Measurements from ENCODE around the gene CWC25. TPM values are rescaled to one million over a fixed set of nuclear protein-coding genes. Genes with fewer than 3 reads are reported as not detected.
A peak's percentile ranks its signal among the peaks of the same experiment; 100 is the strongest.

CWC25 gene
- 10 to 100 TPM; 12.6 to 61.1 (median 32.6) TPM for polyA plus RNA-seq
- long read RNA-seq, donor 1, result 0 reads
- long read RNA-seq, donor 2, result 0 reads
- long read RNA-seq, donor 3, partial matches to known transcripts, result 0 of 2 reads
- long read RNA-seq, donor 3, other reads (novel, unspliced or antisense), result 0 of 2 reads
- long read RNA-seq, donor 4, result 0 reads
- long read RNA-seq, donor 5, partial matches to known transcripts, result 0 of 1 reads
- long read RNA-seq, donor 5, other reads (novel, unspliced or antisense), result 0 of 1 reads
- long read RNA-seq, donor 6, partial matches to known transcripts, result 0 of 1 reads
- long read RNA-seq, donor 6, other reads (novel, unspliced or antisense), result 0 of 1 reads
- long read RNA-seq, donor 7, partial matches to known transcripts, result 0 of 5 reads
- long read RNA-seq, donor 7, other reads (novel, unspliced or antisense), result 0 of 5 reads
- long read RNA-seq, donor 8, result 0 reads
- long read RNA-seq, donor 9, result 0 reads
- long read RNA-seq, donor 10, partial matches to known transcripts, result 0 of 1 reads
- long read RNA-seq, donor 10, other reads (novel, unspliced or antisense), result 0 of 1 reads

- peak within 1 kb of the TSS; percentile 94 to 99 (median 95) for H3K27ac ChIP-seq (ENCODE audit: low read depth in 1 of 3, low read length in 2 of 3)
- peaks cover 0 to 9% (median 3%) of the 10 kb centered on the region in 3 donors for H3K4me1 ChIP-seq (ENCODE audit: control insufficient read depth in 3 of 3, insufficient read depth in 2 of 3, low read depth in 1 of 3, low read length in 2 of 3)
- H3K4me3 ChIP-seq (ENCODE audit: low read depth in 1 of 3, low read length in 3 of 3), result peak within 1 kb of the TSS; percentile 79 to 96 (median 93)
- no peaks in the 10 kb centered on the region for H3K27me3 ChIP-seq (ENCODE audit: control insufficient read depth in 3 of 3, insufficient read depth in 3 of 3, low read length in 3 of 3)
- DNase-seq (peak; percentile 91 to 100), FAIRE-seq (no peak)
- H3K36me3 ChIP-seq (ENCODE audit: control insufficient read depth in 3 of 3, insufficient read depth in 2 of 3, low read depth in 1 of 3, low read length in 3 of 3), result peaks cover 3 to 21% (median 5%) of the 10 kb centered on the region in 3 donors
- no peaks in the 10 kb centered on the region for H3K9me3 ChIP-seq (ENCODE audit: control insufficient read depth in 2 of 2, insufficient read depth in 1 of 2, low read depth in 1 of 2, low read length in 1 of 2)
- WGBS, 3 donors, result 1 to 2% (median 1%) methylated on average over 54 to 55 of the region's 55 CpGs
Observed at GRCh38 chr17:38824899-38825761, at the start of gene CWC25. CWC25 (minus strand) TSS chr17:38825321; CDS start chr17:38825183, 138 bp downstream.

GRCh38 chr17:38873640-38874380, 48.7 kb upstream of the CWC25 start:
- Histone ChIP-seq H3K9me3 (ENCODE audit: control insufficient read depth in 2 of 2, insufficient read depth in 1 of 2, low read depth in 1 of 2, low read length in 1 of 2) (no peaks in the 10 kb centered on the region), H3K27ac (ENCODE audit: low read depth in 1 of 3, low read length in 2 of 3) (peak overlapping the region; percentile 30 to 98 (median 86)), H3K4me3 (ENCODE audit: low read depth in 1 of 3, low read length in 3 of 3) (peak overlapping the region in 2 of 3 donors; percentile 8 to 92), H3K27me3 (ENCODE audit: control insufficient read depth in 3 of 3, insufficient read depth in 3 of 3, low read length in 3 of 3) (no peaks in the 10 kb centered on the region), H3K4me1 (ENCODE audit: control insufficient read depth in 3 of 3, insufficient read depth in 2 of 3, low read depth in 1 of 3, low read length in 2 of 3) (peaks cover 16 to 66% (median 23%) of the 10 kb centered on the region in 3 donors), H3K36me3 (ENCODE audit: control insufficient read depth in 3 of 3, insufficient read depth in 2 of 3, low read depth in 1 of 3, low read length in 3 of 3) (peaks cover 0 to 76% (median 8%) of the 10 kb centered on the region in 3 donors)
- FAIRE-seq, result no peak
- DNase-seq, result peak in 1 of 2 donors; percentile 84
- WGBS, 3 donors, result 25 to 44% (median 35%) methylated on average over 9 of the region's 9 CpGs

- H3K4me3 ChIP-seq (ENCODE audit: low read depth in 1 of 3, low read length in 3 of 3), result peak overlapping the region in 2 of 3 donors; percentile 92 to 96
- peak; percentile 62 to 72 for DNase-seq
- WGBS, 3 donors, result 24 to 41% (median 32%) methylated on average over 9 of the region's 9 CpGs
- H3K27ac ChIP-seq (ENCODE audit: low read depth in 1 of 3, low read length in 2 of 3), result peak overlapping the region; percentile 86 to 98 (median 97)
- H3K36me3 ChIP-seq (ENCODE audit: control insufficient read depth in 3 of 3, insufficient read depth in 2 of 3, low read depth in 1 of 3, low read length in 3 of 3), result peaks cover 0 to 66% (median 2%) of the 10 kb centered on the region in 3 donors
- H3K4me1 ChIP-seq (ENCODE audit: control insufficient read depth in 3 of 3, insufficient read depth in 2 of 3, low read depth in 1 of 3, low read length in 2 of 3), result peaks cover 13 to 59% (median 16%) of the 10 kb centered on the region in 3 donors
- no peaks in the 10 kb centered on the region for H3K27me3 ChIP-seq (ENCODE audit: control insufficient read depth in 3 of 3, insufficient read depth in 3 of 3, low read length in 3 of 3)
- H3K9me3 ChIP-seq (ENCODE audit: control insufficient read depth in 2 of 2, insufficient read depth in 1 of 2, low read depth in 1 of 2, low read length in 1 of 2), result no peaks in the 10 kb centered on the region
- FAIRE-seq, result no peak
Observed at GRCh38 chr17:38872671-38873385, 47.7 kb upstream of the CWC25 start.

DNA sequence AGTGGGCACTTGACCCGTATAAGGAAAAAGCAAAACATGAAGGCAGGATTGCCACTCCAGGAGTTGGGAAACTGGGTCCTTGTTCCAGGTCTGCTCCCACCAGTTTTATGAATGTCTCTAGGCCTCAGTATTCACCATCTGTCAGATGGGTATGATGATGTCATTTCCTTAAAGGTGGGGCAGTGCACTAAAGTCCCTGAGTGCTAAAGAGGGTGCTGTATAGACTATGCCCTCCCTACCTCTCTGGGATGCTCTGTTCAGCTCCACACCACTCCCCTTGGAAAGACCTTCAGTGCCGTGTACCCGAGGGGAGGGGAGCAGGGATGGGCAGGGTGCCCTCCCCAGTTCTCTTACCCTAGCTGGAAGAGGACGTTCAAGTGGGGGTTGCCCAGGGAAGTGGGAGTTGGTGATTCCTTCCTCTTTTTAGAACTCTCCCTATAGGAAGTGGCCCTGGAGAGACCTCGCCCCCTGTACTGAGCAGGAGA, 46.9 kb upstream of the CWC25 start:
- DNase-seq, result peak in 1 of 2 donors; percentile 70
- no peaks in the 10 kb centered on the region for H3K27me3 ChIP-seq (ENCODE audit: control insufficient read depth in 3 of 3, insufficient read depth in 3 of 3, low read length in 3 of 3)
- H3K27ac ChIP-seq (ENCODE audit: low read depth in 1 of 3, low read length in 2 of 3), result peak overlapping the region; percentile 86 to 98 (median 97)
- H3K36me3 ChIP-seq (ENCODE audit: control insufficient read depth in 3 of 3, insufficient read depth in 2 of 3, low read depth in 1 of 3, low read length in 3 of 3), result peaks cover 0 to 59% (median 0%) of the 10 kb centered on the region in 3 donors
- no peaks in the 10 kb centered on the region for H3K9me3 ChIP-seq (ENCODE audit: control insufficient read depth in 2 of 2, insufficient read depth in 1 of 2, low read depth in 1 of 2, low read length in 1 of 2)
- peaks cover 11 to 51% (median 16%) of the 10 kb centered on the region in 3 donors for H3K4me1 ChIP-seq (ENCODE audit: control insufficient read depth in 3 of 3, insufficient read depth in 2 of 3, low read depth in 1 of 3, low read length in 2 of 3)
- no peak for FAIRE-seq
- 16 to 23% (median 18%) methylated on average over 5 of the region's 5 CpGs for WGBS, 3 donors
- peak overlapping the region in 2 of 3 donors; percentile 92 to 96 for H3K4me3 ChIP-seq (ENCODE audit: low read depth in 1 of 3, low read length in 3 of 3)

GRCh38 chr17:38871247-38872015, 46.3 kb upstream of the CWC25 start:
- Histone ChIP-seq H3K36me3 (ENCODE audit: control insufficient read depth in 3 of 3, insufficient read depth in 2 of 3, low read depth in 1 of 3, low read length in 3 of 3) (peaks cover 0 to 52% (median 0%) of the 10 kb centered on the region in 3 donors), H3K4me3 (ENCODE audit: low read depth in 1 of 3, low read length in 3 of 3) (peak overlapping the region; percentile 84 to 96 (median 92)), H3K27ac (ENCODE audit: low read depth in 1 of 3, low read length in 2 of 3) (peak overlapping the region; percentile 86 to 98 (median 97)), H3K9me3 (ENCODE audit: control insufficient read depth in 2 of 2, insufficient read depth in 1 of 2, low read depth in 1 of 2, low read length in 1 of 2) (no peaks in the 10 kb centered on the region), H3K4me1 (ENCODE audit: control insufficient read depth in 3 of 3, insufficient read depth in 2 of 3, low read depth in 1 of 3, low read length in 2 of 3) (peaks cover 11 to 48% (median 16%) of the 10 kb centered on the region in 3 donors), H3K27me3 (ENCODE audit: control insufficient read depth in 3 of 3, insufficient read depth in 3 of 3, low read length in 3 of 3) (no peaks in the 10 kb centered on the region)
- 4 to 11% (median 8%) methylated on average over 11 of the region's 11 CpGs for WGBS, 3 donors
- FAIRE-seq (no peak), DNase-seq (peak; percentile 96 to 99)

GRCh38 chr17:38870259-38871165, 45.4 kb upstream of the CWC25 start:
- Histone ChIP-seq H3K27ac (ENCODE audit: low read depth in 1 of 3, low read length in 2 of 3) (peak overlapping the region; percentile 90 to 98 (median 97)), H3K4me3 (ENCODE audit: low read depth in 1 of 3, low read length in 3 of 3) (peak overlapping the region; percentile 84 to 96 (median 92)), H3K27me3 (ENCODE audit: control insufficient read depth in 3 of 3, insufficient read depth in 3 of 3, low read length in 3 of 3) (no peaks in the 10 kb centered on the region), H3K9me3 (ENCODE audit: control insufficient read depth in 2 of 2, insufficient read depth in 1 of 2, low read depth in 1 of 2, low read length in 1 of 2) (no peaks in the 10 kb centered on the region), H3K4me1 (ENCODE audit: control insufficient read depth in 3 of 3, insufficient read depth in 2 of 3, low read depth in 1 of 3, low read length in 2 of 3) (peaks cover 11 to 43% (median 14%) of the 10 kb centered on the region in 3 donors), H3K36me3 (ENCODE audit: control insufficient read depth in 3 of 3, insufficient read depth in 2 of 3, low read depth in 1 of 3, low read length in 3 of 3) (peaks cover 0 to 46% (median 0%) of the 10 kb centered on the region in 3 donors)
- peak; percentile 81 to 83 for DNase-seq
- WGBS, 3 donors, result 0 to 1% (median 0%) methylated on average over 38 to 56 of the region's 56 CpGs
- no peak for FAIRE-seq
